Measurements from ENCODE around the gene RBMS3. TPM values are rescaled to one million over a fixed set of nuclear protein-coding genes. Genes with fewer than 3 reads are reported as not detected.
"Not testable (repeated sequence)": the region's sequence is repeated elsewhere in the genome, so short reads cannot be mapped to it uniquely, and the experiment has no call there.

Gene RBMS3
- total RNA-seq, 6 donors from 2014 or later = 39.8 to 102 (median 57.2) TPM

DNA sequence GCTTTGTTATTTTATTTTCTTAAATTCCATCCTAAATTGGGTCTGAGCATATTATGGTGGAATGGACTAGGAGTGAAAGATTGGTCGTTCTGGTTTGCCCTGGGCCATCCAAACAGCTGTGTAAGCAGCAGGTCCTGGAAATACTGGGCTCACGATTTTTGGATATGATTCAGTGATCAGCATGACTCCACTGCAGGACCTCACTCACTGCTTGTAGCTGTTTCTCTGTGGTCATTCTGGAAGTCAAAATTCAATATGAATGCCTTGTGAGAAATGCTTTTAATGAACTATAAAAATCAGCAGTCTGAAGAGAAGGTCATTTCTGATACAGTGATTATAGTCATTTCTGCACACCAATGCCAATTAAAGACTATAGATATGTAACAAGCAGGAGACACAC is 185.0 kb downstream of the RBMS3 start:
- no peak for DNase-seq
- Histone ChIP-seq H3K27me3 (no peaks in the 10 kb centered on the region), H3K27ac (no peak overlapping the region), H3K36me3 (no peaks in the 10 kb centered on the region), H3K4me1 (peaks cover 0 to 6% (median 2%) of the 10 kb centered on the region in 4 donors), H3K4me3 (no peak overlapping the region), H3K9me3 (no peaks in the 10 kb centered on the region)
- ATAC-seq (ENCODE audit: low FRiP score in 2 of 2) = peak in 1 of 2 donors; percentile 23
- 47 to 53% methylated on average over 2 of the region's 2 CpGs for WGBS, 2 donors
- TF ChIP-seq EP300 (IDR thresholded peaks at IDR 0.05) = no peak
- TF ChIP-seq, protein P1, sequence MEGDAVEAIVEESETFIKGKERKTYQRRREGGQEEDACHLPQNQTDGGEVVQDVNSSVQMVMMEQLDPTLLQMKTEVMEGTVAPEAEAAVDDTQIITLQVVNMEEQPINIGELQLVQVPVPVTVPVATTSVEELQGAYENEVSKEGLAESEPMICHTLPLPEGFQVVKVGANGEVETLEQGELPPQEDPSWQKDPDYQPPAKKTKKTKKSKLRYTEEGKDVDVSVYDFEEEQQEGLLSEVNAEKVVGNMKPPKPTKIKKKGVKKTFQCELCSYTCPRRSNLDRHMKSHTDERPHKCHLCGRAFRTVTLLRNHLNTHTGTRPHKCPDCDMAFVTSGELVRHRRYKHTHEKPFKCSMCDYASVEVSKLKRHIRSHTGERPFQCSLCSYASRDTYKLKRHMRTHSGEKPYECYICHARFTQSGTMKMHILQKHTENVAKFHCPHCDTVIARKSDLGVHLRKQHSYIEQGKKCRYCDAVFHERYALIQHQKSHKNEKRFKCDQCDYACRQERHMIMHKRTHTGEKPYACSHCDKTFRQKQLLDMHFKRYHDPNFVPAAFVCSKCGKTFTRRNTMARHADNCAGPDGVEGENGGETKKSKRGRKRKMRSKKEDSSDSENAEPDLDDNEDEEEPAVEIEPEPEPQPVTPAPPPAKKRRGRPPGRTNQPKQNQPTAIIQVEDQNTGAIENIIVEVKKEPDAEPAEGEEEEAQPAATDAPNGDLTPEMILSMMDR (IDR thresholded peaks at IDR 0.05) = no peak
- no peak for TF ChIP-seq POLR2A (IDR thresholded peaks at IDR 0.05)
- TF ChIP-seq POLR2AphosphoS5 (IDR thresholded peaks at IDR 0.05) = no peak

DNA sequence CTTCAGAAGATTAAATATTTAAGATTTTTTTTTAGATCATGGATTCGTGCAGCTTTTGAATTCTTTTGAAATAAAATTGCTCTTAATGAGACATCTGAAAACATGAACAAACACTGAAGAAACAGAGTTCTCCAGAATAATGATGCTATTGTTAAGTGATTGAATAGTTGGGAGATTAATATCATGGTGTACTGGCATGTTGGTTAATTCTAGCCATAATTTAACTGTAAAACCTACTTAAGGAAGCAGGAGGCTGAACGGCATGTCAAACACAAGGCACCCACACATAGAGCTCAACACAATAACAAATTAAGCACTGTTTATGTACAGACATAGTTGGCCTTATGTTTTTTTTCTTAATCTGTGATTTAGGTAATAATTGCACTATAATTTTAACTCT is 185.6 kb downstream of the RBMS3 start:
- ATAC-seq (ENCODE audit: low FRiP score in 2 of 2) (no peak), DNase-seq (no peak)
- Histone ChIP-seq H3K4me1 (peaks cover 0 to 6% (median 2%) of the 10 kb centered on the region in 4 donors), H3K36me3 (no peaks in the 10 kb centered on the region), H3K27me3 (no peaks in the 10 kb centered on the region), H3K27ac (no peak overlapping the region), H3K9me3 (no peaks in the 10 kb centered on the region), H3K4me3 (no peak overlapping the region)
- TF ChIP-seq, protein P1 (IDR thresholded peaks at IDR 0.05) = no peak
- no peak for TF ChIP-seq EP300 (IDR thresholded peaks at IDR 0.05)
- TF ChIP-seq POLR2A (IDR thresholded peaks at IDR 0.05) = no peak
- no peak for TF ChIP-seq POLR2AphosphoS5 (IDR thresholded peaks at IDR 0.05)
- 58 to 61% methylated on average over 2 of the region's 2 CpGs for WGBS, 2 donors

DNA sequence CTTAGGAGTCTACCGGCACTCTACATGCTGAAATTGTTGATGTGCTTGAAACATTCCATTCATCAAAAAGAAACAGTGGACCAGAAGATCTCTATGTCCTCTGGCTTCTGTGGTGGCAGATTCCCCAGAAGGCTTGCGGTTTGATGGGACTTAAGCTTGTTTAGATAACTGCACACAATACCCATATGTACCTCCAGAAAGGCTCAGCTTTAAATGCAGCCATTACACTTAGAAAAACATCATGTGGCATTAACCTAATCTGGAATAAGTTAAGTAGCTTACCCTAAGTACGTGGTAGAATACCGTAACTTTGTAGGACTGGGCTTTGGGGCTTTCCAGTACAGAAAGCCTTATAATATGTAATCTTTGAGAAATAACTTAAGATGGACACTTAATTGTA is 187.3 kb downstream of the RBMS3 start:
- Histone ChIP-seq H3K4me3 (no peak overlapping the region), H3K9me3 (no peaks in the 10 kb centered on the region), H3K27ac (no peak overlapping the region), H3K4me1 (peaks cover 0 to 6% (median 2%) of the 10 kb centered on the region in 4 donors), H3K36me3 (no peaks in the 10 kb centered on the region), H3K27me3 (no peaks in the 10 kb centered on the region)
- WGBS, 2 donors = 93 to 96% methylated on average over 4 of the region's 4 CpGs
- ATAC-seq (ENCODE audit: low FRiP score in 2 of 2) (no peak), DNase-seq (no peak)
- TF ChIP-seq POLR2AphosphoS5 (IDR thresholded peaks at IDR 0.05) (no peak), POLR2A (IDR thresholded peaks at IDR 0.05) (no peak), EP300 (IDR thresholded peaks at IDR 0.05) (no peak)
- TF ChIP-seq, protein P1 (IDR thresholded peaks at IDR 0.05) = no peak

DNA sequence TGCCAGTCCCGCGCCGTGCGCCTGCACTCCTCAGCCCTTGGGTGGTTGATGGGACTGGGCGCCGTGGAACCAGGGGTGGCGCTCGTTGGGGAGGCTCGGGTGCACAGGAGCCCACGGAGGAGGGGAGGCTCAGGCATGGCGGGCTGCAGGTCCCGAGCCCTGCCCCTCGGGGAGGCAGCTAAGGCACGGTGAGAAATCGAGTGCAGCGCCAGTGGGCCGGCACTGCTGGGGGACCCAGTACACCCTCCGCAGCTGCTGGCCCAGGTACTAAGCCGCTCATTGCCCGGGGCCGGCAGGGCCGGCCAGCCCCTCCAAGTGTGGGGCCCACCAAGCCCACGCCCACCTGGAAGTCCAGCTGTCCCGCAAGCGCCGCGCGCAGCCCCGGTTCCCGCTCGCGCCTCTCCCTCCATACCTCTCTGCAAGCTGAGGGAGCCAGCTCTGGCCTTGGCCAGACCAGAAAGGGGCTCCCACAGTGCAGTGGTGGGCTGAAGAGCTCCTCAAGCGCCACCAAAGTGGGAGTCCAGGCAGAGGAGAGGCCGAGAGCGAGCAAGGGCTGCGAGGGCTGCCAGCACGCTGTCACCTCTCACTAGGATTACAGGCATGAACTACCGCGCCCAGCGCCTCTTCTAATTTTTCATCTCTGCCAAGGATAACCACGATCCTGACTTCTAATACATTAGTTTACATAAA is 192.8 kb downstream of the RBMS3 start:
- not testable (repeated sequence) for H3K9me3 ChIP-seq; H3K27me3 ChIP-seq; H3K36me3 ChIP-seq; ATAC-seq (ENCODE audit: low FRiP score in 2 of 2); H3K4me3 ChIP-seq; H3K4me1 ChIP-seq; H3K27ac ChIP-seq
- 90% methylated on average over 27 to 41 of the region's 41 CpGs for WGBS, 2 donors
- DNase-seq = peak in 1 of 2 donors; percentile 79

DNA sequence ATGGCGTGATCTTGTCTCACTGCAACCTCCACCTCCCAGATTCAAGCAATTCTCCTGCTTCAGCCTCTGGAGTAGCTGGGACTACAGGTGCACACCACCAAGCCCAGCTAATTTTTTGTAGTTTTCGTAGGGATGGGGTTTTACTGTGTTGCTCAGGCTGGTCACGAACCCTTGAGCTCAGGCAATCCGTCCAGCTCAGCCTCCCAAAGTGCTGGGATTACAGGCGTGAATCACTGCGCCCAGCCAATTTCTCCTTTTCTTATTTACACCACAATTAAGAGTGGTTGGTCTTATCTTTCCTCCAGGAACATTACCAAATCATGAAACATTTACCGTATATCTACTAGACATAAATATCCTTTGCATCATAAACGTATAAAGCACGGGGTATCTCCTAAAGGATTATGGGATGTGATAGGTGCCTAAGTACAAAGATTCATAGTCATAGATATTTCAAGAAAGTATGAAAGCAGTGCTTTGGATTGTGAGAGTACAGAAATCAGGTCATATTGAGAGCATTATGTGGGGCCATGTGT is 194.5 kb downstream of the RBMS3 start:
- ATAC-seq (ENCODE audit: low FRiP score in 2 of 2) = no peak
- Histone ChIP-seq H3K9me3 (no peaks in the 10 kb centered on the region), H3K27me3 (no peaks in the 10 kb centered on the region), H3K27ac (no peak overlapping the region), H3K4me1 (peaks cover 0 to 2% (median 0%) of the 10 kb centered on the region in 4 donors), H3K4me3 (no peak overlapping the region), H3K36me3 (no peaks in the 10 kb centered on the region)
- DNase-seq = no peak
- 79 to 87% methylated on average over 9 of the region's 9 CpGs for WGBS, 2 donors
- TF ChIP-seq POLR2AphosphoS5 (IDR thresholded peaks at IDR 0.05) (no peak), EP300 (IDR thresholded peaks at IDR 0.05) (no peak), POLR2A (IDR thresholded peaks at IDR 0.05) (no peak)
- TF ChIP-seq, protein P1 (IDR thresholded peaks at IDR 0.05) = no peak

Data from upper lobe of left lung (tissue), 6 donors.